ENCODE data around the gene ACACA. TPM values are rescaled to one million over a fixed set of nuclear protein-coding genes. Genes with fewer than 3 reads are reported as not detected.

ACACA gene
- total RNA-seq, 2 experiments from 2014 or later: 57.2 to 61.1 TPM

GRCh38 chr17:37315601-37316000, 91.0 kb downstream of the ACACA start:
- intact Hi-C loops (cut with DNase I, micrococcal nuclease): no loop called here
- ChIA-PET POLR2A (interaction anchor here (0.6 kb wide), 1 partner anchor 160 kb away, joined by 4 read pairs; no protein-coding TSS in a partner anchor), CTCF (interaction anchor here (0.7 kb wide), 1 partner anchor 176 kb away, joined by 3 read pairs; no protein-coding TSS in a partner anchor)
- no peaks in the 10 kb centered on the region for H3K27me3 Mint-ChIP-seq
- DNase-seq: no peak
- no peak for ATAC-seq
- H3K4me3 Mint-ChIP-seq: no peak overlapping the region
- peaks cover 11% of the 10 kb centered on the region for H3K36me3 Mint-ChIP-seq (ENCODE audit: low read depth)
- H3K27ac Mint-ChIP-seq: no peak overlapping the region
- H3K4me1 Mint-ChIP-seq: no peaks in the 10 kb centered on the region
- H3K9me3 Mint-ChIP-seq (ENCODE audit: low read depth): no peaks in the 10 kb centered on the region

- POLR2A ChIA-PET: no interaction called here
- CTCF ChIA-PET: interaction anchor here (1.0 to 1.1 kb wide), 2 partner anchors 13 kb away, joined by 3 read pairs; no protein-coding TSS in a partner anchor
Observed at GRCh38 chr17:37312137-37312923, 94.3 kb downstream of the ACACA start.

GRCh38 chr17:37310940-37311339, 95.7 kb downstream of the ACACA start:
- Mint-ChIP-seq H3K9me3 (ENCODE audit: low read depth) (no peaks in the 10 kb centered on the region), H3K36me3 (ENCODE audit: low read depth) (peaks cover 9% of the 10 kb centered on the region), H3K27me3 (no peaks in the 10 kb centered on the region), H3K4me3 (no peak overlapping the region), H3K27ac (no peak overlapping the region), H3K4me1 (no peaks in the 10 kb centered on the region)
- POLR2A ChIA-PET: no interaction called here
- ATAC-seq: no peak
- intact Hi-C loops (cut with DNase I, micrococcal nuclease): no loop called here
- CTCF ChIA-PET: no interaction called here
- DNase-seq: no peak

More at GRCh38 chr17:37312137-37312923, 94.3 kb downstream of the ACACA start:
- H3K27ac Mint-ChIP-seq: no peak overlapping the region
- H3K36me3 Mint-ChIP-seq (ENCODE audit: low read depth): peaks cover 11% of the 10 kb centered on the region
- DNase-seq (no peak), ATAC-seq (no peak)
- H3K4me1 Mint-ChIP-seq: no peaks in the 10 kb centered on the region
- no peaks in the 10 kb centered on the region for H3K27me3 Mint-ChIP-seq
- no peak overlapping the region for H3K4me3 Mint-ChIP-seq
- H3K9me3 Mint-ChIP-seq (ENCODE audit: low read depth): no peaks in the 10 kb centered on the region
- intact Hi-C loops (cut with DNase I, micrococcal nuclease): no loop called here

GRCh38 chr17:37309051-37309450, 97.6 kb downstream of the ACACA start:
- Mint-ChIP-seq H3K9me3 (ENCODE audit: low read depth) (no peaks in the 10 kb centered on the region), H3K4me1 (no peaks in the 10 kb centered on the region), H3K27me3 (no peaks in the 10 kb centered on the region), H3K27ac (no peak overlapping the region), H3K4me3 (no peak overlapping the region), H3K36me3 (ENCODE audit: low read depth) (peaks cover 8% of the 10 kb centered on the region)
- ChIA-PET POLR2A (no interaction called here), CTCF (interaction anchor here (0.7 kb wide), 1 partner anchor 17 kb away, joined by 4 read pairs; no protein-coding TSS in a partner anchor)
- no peak for ATAC-seq
- intact Hi-C loops (cut with DNase I, micrococcal nuclease): no loop called here
- DNase-seq: no peak

- ATAC-seq (no peak), DNase-seq (no peak)
- no peaks in the 10 kb centered on the region for H3K9me3 Mint-ChIP-seq (ENCODE audit: low read depth)
- ChIA-PET POLR2A (interaction anchor here (0.6 kb wide), 1 partner anchor 29 kb away, joined by 3 read pairs; no protein-coding TSS in a partner anchor), CTCF (no interaction called here)
- intact Hi-C loops (cut with DNase I, micrococcal nuclease): no loop called here
- H3K4me1 Mint-ChIP-seq: no peaks in the 10 kb centered on the region
- H3K27ac Mint-ChIP-seq: no peak overlapping the region
- H3K4me3 Mint-ChIP-seq: no peak overlapping the region
- peaks cover 10% of the 10 kb centered on the region for H3K36me3 Mint-ChIP-seq (ENCODE audit: low read depth)
- H3K27me3 Mint-ChIP-seq: no peaks in the 10 kb centered on the region
Observed at GRCh38 chr17:37305406-37305905, 101.2 kb downstream of the ACACA start.

GRCh38 chr17:37301288-37301687, 105.3 kb downstream of the ACACA start:
- ATAC-seq: no peak
- Mint-ChIP-seq H3K27me3 (no peaks in the 10 kb centered on the region), H3K4me3 (no peak overlapping the region), H3K27ac (no peak overlapping the region), H3K9me3 (ENCODE audit: low read depth) (no peaks in the 10 kb centered on the region), H3K4me1 (no peaks in the 10 kb centered on the region), H3K36me3 (ENCODE audit: low read depth) (peaks cover 6% of the 10 kb centered on the region)
- POLR2A ChIA-PET: no interaction called here
- intact Hi-C loops (cut with DNase I, micrococcal nuclease): no loop called here
- DNase-seq: no peak
- CTCF ChIA-PET: interaction anchor here (0.7 to 1.1 kb wide), 2 partner anchors 11 to 513 kb away, joined by 3 read pairs; no protein-coding TSS in a partner anchor

GRCh38 chr17:37300683-37301082, 106.0 kb downstream of the ACACA start:
- CTCF ChIA-PET: interaction anchor here (0.7 to 1.1 kb wide), 3 partner anchors 11 to 512 kb away, joined by 3 read pairs; no protein-coding TSS in a partner anchor

GRCh38 chr17:37299257-37299980, 107.2 kb downstream of the ACACA start:
- peaks cover 6% of the 10 kb centered on the region for H3K36me3 Mint-ChIP-seq (ENCODE audit: low read depth)
- H3K27me3 Mint-ChIP-seq: no peaks in the 10 kb centered on the region
- intact Hi-C loops (cut with DNase I, micrococcal nuclease): no loop called here
- ATAC-seq (no peak), DNase-seq (no peak)
- H3K4me3 Mint-ChIP-seq: no peak overlapping the region
- no peaks in the 10 kb centered on the region for H3K9me3 Mint-ChIP-seq (ENCODE audit: low read depth)
- no peaks in the 10 kb centered on the region for H3K4me1 Mint-ChIP-seq
- H3K27ac Mint-ChIP-seq: no peak overlapping the region
- POLR2A ChIA-PET: no interaction called here
- CTCF ChIA-PET: interaction anchor here (0.8 to 1.4 kb wide), 4 partner anchors 13 to 252 kb away, joined by 3 to 4 read pairs (median 3); no protein-coding TSS in a partner anchor

More at GRCh38 chr17:37300683-37301082, 106.0 kb downstream of the ACACA start:
- no peak for DNase-seq
- Mint-ChIP-seq H3K27ac (no peak overlapping the region), H3K4me3 (no peak overlapping the region), H3K9me3 (ENCODE audit: low read depth) (no peaks in the 10 kb centered on the region), H3K36me3 (ENCODE audit: low read depth) (peaks cover 6% of the 10 kb centered on the region), H3K27me3 (no peaks in the 10 kb centered on the region), H3K4me1 (no peaks in the 10 kb centered on the region)
- intact Hi-C loops (cut with DNase I, micrococcal nuclease): no loop called here
- no peak for ATAC-seq
- POLR2A ChIA-PET: interaction anchor here (0.6 kb wide), 1 partner anchor 320 kb away, joined by 3 read pairs; no protein-coding TSS in a partner anchor

GRCh38 chr17:37295888-37296287, 110.7 kb downstream of the ACACA start:
- peaks cover 3% of the 10 kb centered on the region for H3K36me3 Mint-ChIP-seq (ENCODE audit: low read depth)
- no peaks in the 10 kb centered on the region for H3K27me3 Mint-ChIP-seq
- H3K9me3 Mint-ChIP-seq (ENCODE audit: low read depth): no peaks in the 10 kb centered on the region
- ChIA-PET POLR2A (no interaction called here), CTCF (no interaction called here)
- H3K4me3 Mint-ChIP-seq: no peak overlapping the region
- DNase-seq (no peak), ATAC-seq (no peak)
- H3K27ac Mint-ChIP-seq: no peak overlapping the region
- intact Hi-C loops (cut with DNase I, micrococcal nuclease): no loop called here
- no peaks in the 10 kb centered on the region for H3K4me1 Mint-ChIP-seq

- H3K27me3 Mint-ChIP-seq: no peaks in the 10 kb centered on the region
- H3K9me3 Mint-ChIP-seq (ENCODE audit: low read depth): no peaks in the 10 kb centered on the region
- ChIA-PET POLR2A (no interaction called here), CTCF (interaction anchor here (0.8 kb wide), 1 partner anchor 150 kb away, joined by 4 read pairs; no protein-coding TSS in a partner anchor)
- H3K27ac Mint-ChIP-seq: no peak overlapping the region
- H3K36me3 Mint-ChIP-seq (ENCODE audit: low read depth): peaks cover 3% of the 10 kb centered on the region
- DNase-seq: no peak
- intact Hi-C loops (cut with DNase I, micrococcal nuclease): no loop called here
- H3K4me3 Mint-ChIP-seq: no peak overlapping the region
- ATAC-seq: no peak
- no peaks in the 10 kb centered on the region for H3K4me1 Mint-ChIP-seq
Observed at GRCh38 chr17:37294888-37295287, 111.7 kb downstream of the ACACA start.

GRCh38 chr17:37293770-37294169, 112.9 kb downstream of the ACACA start:
- ATAC-seq (no peak), DNase-seq (no peak)
- Mint-ChIP-seq H3K9me3 (ENCODE audit: low read depth) (no peaks in the 10 kb centered on the region), H3K4me1 (no peaks in the 10 kb centered on the region), H3K27ac (no peak overlapping the region), H3K4me3 (no peak overlapping the region), H3K36me3 (ENCODE audit: low read depth) (peaks cover 3% of the 10 kb centered on the region), H3K27me3 (no peaks in the 10 kb centered on the region)
- POLR2A ChIA-PET: no interaction called here
- intact Hi-C loops (cut with DNase I, micrococcal nuclease): no loop called here
- CTCF ChIA-PET: interaction anchor here (0.7 kb wide), 1 partner anchor 144 kb away, joined by 3 read pairs; no protein-coding TSS in a partner anchor

Data from activated CD4-positive, alpha-beta T cell treated with anti-CD3 and anti-CD28 coated beads for 36 hours (primary cell).